COR-L47 (cell line): ENCODE measurements around the gene ELOVL1.

Experiments used
- DNase-seq: peaks from one replicate; lab custom pipeline; 2025; lab: John Stamatoyannopoulos, UW

The ELOVL1 gene

DNA sequence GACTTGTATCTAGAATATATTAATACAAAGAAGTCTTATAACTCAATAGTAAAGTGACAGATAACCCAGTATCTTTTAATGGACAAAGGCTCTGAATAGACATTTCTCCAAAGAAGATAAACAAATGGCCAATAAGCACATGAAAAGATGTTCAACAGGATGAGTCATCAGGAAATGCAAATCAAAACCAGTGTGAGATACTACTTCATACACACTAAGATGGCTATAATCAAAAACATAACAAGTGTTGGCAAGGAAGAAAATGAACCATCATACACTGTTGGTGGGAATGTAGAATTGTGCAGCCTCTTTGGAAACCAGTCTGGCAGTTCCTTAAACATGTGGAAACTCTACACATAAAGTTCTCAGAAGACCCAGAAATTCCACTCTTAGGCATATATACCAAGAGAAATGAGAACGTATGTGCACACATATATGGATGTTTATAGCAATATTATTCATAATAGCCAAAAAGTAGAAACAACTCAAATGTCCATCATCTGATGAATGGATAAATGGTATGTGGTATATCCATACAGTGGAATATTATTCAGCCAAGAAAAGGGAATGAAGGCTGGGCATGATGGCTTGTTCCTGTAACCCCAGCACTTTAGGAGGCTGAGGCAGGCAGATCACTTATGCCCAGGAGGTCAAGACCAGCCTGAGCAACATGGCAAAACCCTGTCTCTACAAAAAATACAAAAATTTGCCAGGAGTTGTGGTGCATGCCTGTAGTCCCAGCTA is 40.1 kb downstream of the ELOVL1 start:
- DNase-seq, result no peak

DNA sequence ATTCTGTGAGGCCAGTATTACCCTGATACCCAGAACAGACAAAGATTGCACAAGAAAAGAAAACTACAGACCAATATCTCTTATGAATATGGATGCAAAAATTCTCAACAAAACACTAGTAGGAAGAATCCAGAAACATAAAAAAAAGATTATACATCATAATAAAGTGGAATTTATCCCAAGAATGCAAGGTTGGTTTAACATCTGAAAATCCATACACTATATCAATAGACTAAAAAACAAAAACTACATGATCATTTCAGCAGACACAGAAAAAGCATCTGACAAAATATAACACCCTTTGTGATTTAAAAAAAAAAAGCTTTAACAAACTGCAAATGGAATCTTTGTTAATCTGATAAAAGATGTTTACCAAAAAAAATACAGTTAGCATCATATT is 42.4 kb downstream of the ELOVL1 start:
- DNase-seq, result no peak

DNA sequence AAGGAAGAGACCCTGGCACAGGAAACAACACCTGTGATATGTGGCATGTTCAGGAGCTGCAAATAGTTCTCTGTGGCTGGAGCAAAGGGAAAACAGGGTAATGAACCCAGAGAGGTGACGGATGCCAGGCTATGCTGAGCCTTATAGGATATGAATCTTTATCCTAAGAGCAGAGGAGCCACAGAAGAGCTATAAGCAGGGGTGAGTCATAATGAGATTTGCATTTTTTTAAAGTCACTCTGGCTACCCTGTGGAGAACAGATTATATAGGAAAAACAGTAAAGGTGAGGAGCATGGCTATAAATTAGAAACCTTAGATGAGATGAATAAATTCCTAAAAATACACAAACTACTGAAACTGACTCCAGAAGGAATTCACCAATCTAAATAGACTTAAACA is 43.0 kb downstream of the ELOVL1 start:
- DNase-seq, result no peak

DNA sequence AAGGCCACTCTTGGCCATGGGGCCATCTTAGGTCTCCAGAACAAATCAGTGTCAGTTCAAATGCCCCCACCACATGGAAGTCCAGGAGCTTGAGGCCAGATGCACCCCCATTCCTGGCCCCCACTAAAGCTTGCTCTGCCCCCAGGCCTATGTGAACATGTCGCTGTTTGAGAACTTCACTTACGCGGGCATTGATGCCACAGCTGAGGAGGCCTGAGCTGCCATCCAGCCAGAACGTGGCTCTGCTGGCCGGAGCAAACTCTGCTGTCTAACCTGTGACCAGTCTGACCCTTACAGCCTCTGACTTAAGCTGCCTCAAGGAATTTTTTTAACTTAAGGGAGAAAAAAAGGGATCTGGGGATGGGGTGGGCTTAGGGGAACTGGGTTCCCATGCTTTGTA is 45.3 kb downstream of the ELOVL1 start:
- DNase-seq, result no peak

DNA sequence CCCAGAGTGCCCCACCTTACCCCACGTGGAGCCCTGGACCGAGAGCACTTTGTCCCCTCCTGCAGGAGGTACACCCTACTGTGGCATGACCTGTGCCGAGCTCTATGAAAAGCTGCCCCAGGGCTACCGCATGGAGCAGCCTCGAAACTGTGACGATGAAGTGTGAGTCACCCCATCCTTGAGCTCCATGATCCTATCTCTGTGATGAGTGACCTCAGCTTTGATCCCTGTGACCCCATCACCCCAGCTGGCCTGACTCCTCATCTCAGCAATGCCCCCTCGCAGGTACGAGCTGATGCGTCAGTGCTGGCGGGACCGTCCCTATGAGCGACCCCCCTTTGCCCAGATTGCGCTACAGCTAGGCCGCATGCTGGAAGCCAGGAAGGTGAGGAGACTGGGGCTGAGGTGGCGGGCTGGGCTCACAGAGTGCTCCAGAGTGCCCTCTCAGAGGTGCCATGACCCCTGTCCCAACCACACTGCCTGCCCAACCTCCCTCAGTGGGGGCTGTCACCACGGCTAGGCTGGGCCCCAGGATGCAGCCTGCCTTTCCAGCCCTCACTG is 46.4 kb downstream of the ELOVL1 start:
- DNase-seq, result no peak

DNA sequence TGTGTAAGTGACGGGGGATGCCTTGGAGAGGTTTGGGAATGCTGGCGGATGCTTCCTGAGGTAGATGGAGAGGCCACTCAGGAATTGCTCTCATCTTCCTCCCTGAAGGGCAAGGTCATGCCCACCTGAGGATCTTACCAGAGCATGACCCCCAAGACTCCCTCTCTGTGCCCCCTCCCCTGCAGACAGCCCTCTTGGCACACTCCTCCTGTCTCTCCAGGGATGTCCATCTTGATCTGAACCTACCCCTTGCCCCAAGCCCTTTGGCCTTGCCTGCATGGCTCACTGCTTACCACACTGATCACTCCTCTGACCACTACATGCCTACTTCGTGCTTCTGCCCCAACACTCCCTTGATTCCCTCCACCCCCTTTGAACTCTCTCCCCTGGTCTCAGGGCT is 48.0 kb downstream of the ELOVL1 start:
- no peak for DNase-seq

DNA sequence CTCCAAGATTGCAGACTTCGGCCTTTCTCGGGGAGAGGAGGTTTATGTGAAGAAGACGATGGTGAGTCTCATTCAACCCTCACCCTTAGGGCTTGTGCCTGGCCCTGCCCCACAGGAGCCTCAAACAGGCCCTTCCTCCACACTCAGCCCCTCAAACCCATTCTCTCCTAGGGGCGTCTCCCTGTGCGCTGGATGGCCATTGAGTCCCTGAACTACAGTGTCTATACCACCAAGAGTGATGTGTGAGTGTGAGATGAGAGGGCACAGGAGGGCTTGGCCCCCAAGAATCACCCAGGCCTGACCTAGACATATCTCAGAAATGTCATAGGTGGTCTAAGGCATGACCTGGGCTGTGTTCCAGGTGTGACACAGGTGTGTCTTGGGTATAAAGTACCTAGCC is 48.5 kb downstream of the ELOVL1 start:
- no peak for DNase-seq

DNA sequence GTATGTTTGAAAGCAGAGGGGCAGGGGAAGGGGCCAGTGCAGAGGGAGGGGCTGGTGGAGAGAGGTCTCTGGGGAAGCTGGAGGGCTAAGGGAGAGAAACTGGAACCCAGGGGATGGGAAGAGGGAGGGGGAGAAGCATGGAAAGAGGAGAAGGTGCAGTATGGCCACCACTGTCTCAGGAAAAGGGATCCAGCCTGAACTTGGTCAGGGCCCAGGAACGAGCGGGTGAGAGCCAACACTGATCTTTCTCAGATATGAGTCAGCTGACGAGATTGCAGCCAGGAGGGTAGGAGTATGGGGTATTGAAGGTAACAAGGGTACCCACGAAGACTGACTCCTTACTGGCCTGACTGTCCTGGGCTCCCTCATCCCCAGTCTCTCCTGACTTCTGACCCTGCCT is 49.0 kb downstream of the ELOVL1 start:
- DNase-seq, result no peak

DNA sequence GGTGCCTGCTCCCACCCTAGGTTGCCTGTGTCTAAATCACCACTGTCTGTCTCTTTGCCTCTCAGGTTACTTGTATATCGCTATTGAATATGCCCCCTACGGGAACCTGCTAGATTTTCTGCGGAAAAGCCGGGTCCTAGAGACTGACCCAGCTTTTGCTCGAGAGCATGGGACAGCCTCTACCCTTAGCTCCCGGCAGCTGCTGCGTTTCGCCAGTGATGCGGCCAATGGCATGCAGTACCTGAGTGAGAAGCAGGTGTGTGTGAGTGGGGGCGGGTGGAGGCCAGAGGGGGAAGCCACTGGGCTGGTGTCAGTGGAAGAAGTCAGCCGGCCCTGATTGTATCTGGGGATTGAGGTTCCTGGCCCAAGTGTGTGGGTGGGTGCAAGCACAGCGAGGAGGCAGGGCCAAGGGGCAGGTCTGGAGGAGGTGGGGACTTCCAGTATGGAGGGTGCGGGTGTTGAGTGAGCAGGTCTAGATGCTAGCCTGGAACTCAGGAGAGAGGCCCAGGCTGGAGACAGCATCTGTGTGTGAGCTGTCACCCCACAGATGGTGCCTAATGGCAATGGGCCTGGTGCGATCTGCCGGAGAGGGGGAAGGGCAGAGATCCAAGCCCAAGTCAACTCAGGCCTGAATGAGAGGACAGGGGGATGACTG is 49.9 kb downstream of the ELOVL1 start:
- DNase-seq, result no peak

DNA sequence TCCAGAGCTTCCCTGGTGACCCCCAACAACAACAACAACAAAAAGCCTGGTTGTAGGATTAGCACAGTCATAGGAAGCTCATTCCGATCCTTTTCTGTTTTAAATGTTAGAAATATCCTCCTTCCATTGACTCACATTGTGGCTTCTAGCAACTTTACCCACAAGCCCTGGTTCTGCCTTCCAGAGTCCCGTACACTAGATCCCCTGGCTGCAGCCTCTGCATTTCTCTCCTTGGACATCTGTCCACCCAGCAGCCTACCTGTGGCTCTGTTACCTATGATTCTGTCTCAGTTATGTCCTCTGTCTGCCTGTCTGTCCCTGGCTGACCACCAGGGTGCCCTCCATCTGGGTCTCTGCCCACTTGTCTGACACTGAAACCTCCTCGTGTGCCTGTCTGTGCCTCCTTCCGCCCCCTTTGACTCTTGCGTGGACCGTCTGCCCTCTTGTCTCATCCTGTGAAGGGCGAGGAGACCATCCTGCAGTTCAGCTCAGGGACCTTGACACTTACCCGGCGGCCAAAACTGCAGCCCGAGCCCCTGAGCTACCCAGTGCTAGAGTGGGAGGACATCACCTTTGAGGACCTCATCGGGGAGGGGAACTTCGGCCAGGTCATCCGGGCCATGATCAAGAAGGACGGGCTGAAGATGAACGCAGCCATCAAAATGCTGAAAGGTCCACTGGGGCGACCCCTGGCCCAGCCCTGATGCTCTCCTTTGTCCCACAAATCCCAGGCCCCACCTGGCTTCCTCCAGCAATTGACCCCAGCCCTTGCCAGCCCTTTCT is 50.9 kb downstream of the ELOVL1 start:
- DNase-seq, result no peak

DNA sequence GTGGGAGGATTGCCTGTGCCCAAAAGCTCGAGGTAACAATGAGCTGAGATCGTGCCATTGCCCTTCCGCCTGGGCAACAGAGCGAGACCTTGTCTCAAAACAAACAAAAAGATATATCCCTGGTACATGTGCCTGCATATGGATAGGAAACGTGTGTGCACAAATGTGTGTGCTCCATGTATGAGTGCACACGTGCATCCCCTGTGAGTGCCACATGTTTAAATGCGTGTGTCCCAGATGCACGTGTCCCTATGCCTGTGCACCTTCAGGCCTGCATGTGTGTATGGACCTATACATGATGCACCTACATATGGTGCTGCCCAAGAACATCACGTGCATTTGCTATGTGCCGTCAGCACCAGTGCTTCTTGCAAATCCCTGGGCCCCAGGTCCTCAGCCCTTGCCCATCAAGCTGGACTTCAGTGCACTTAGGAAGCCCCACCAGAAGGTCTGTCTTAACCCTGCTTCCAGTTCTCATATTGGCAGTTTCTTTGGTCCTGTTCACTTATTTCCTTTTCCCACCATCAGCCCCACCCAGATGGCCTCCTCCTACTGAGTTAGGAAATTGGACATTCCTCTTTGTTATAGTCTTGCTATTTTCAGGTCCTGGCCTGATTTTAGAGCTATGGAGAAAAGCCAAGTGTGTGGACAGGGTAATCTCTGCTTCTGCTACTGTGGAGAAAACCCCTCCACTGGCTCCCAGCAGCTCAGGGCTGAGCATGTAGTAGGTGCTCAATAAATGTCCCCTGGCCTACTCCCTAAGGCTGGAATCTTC is 51.7 kb downstream of the ELOVL1 start:
- DNase-seq, result no peak

DNA sequence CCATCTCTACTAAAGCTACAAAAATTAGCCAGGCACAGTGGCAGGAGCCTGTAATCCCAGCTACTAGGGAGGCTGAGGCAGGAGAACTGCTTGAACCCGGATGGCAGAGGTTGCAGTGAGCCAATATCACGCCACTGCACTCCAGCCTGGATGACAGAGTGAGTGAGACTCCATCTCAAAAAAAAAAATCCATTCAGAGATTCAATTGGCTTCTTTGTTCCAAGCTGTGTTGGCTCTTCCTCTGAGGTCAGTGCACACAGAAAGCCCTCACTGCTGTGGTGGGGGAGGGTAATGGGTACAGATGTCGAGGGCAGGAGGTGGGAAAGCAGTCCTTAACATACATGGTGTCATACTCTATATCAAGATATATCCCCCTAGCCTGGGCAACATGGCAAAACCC is 52.3 kb downstream of the ELOVL1 start:
- DNase-seq, result no peak

DNA sequence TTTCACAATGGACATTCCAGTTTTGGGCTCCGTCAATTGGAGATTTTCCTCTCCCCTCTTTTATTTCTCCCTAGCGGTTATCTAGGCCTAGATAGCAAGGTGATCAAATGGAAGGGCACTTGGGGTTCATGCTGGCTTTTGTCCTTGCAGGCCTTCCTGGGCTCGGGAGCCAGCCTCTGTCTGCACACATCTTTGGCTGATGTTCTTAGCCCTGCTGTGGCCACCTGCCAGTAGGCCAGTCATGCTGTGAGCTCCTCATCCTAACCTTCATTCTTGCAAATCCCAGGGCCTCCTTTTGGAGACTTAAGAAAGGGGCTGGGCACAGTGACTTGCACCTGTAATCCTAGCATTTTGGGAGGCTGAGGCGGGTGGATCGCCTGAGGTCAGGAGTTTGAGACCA is 53.6 kb downstream of the ELOVL1 start:
- DNase-seq, result no peak

DNA sequence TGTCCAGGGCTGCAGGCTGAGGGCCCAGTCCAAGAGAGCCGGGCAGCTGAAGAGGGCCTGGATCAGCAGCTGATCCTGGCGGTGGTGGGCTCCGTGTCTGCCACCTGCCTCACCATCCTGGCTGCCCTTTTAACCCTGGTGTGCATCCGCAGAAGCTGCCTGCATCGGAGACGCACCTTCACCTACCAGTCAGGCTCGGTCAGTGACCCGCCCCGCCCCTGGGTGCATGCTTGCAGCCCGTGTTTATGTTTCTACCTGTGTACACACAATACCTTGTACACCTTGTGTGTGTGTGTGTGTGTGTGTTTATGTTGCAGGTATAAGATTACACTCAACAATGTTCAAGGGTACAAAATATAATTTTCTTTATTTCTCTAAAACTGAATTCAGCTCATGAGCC is 54.0 kb downstream of the ELOVL1 start:
- DNase-seq, result no peak
